GM12878 (cell line): ENCODE data around the gene SLC34A3. TPM values are rescaled to one million over a fixed set of nuclear protein-coding genes. Genes with fewer than 3 reads are reported as not detected.

Source experiments
- CEBPZ ChIP-seq: fragments of 150-350 bp; IDR thresholded peaks from 2 replicates; pipeline ENCODE4 v1.6.1; 2016; ENCODE audit warnings: low read depth, low read length
- FOXK2 ChIP-seq: fragments of 450-650 bp; IDR thresholded peaks from 2 replicates; pipeline ENCODE4 v1.6.1; 2017; ENCODE audit warnings: mild to moderate bottlenecking, moderate library complexity
- GABPA ChIP-seq: IDR thresholded peaks from 2 replicates; pipeline ENCODE4 v1.6.1; 2014; ENCODE audit warnings: antibody characterized with exemption, low read depth, mild to moderate bottlenecking, inconsistent platforms
- IRF5 ChIP-seq: fragments of 450-650 bp; IDR thresholded peaks from 2 replicates; pipeline ENCODE4 v1.6.1; 2017; ENCODE audit warnings: borderline replicate concordance
- RB1 ChIP-seq: fragments of 450-650 bp; formaldehyde crosslinking; IDR thresholded peaks from 2 replicates; pipeline ENCODE4 v1.6.1; 2017; ENCODE audit warnings: mild to moderate bottlenecking, borderline replicate concordance
- SIN3A ChIP-seq: IDR thresholded peaks from 2 replicates; pipeline ENCODE4 v1.6.1; 2012; ENCODE audit warnings: low read depth, low read length, improper control_type of control experiment
- polyA plus RNA-seq, 11 experiments: library from polyadenylated mRNA; depleted of rRNA in 4 of 11; unstranded in 6 of 11; stranded (reverse) in 5 of 11; fragments of >200 nt; fragmentation: Nextera tagmentation in 4 of 11; fragmentation: Illumina TruSeq in 1 of 11; extraction: Ambion mirVana in 4 of 11; extraction: Trizol in 1 of 11; gene quantifications; 1 replicate in 1 of 11; 2 replicates in 10 of 11; pipeline versions ENCODE4 v1.2.1 to v1.2.3, GENCODE V29; 2011 to 2016; ENCODE audit warnings: inconsistent platforms in 2 of 11, missing spikeins in 2 of 11, low read depth in 1 of 11
- total RNA-seq, 4 experiments: library from RNA; depleted of rRNA in 3 of 4; stranded (reverse); fragments of >200 nt in 3 of 4; fragmentation: Illumina TruSeq in 1 of 4; extraction: Trizol in 1 of 4; gene quantifications; 2 replicates each; pipeline versions ENCODE4 v1.2.1 to v1.2.3, GENCODE V29; 2013 to 2021
- TF ChIP-seq, protein P1 (sequence below): fragments of 450-650 bp; IDR thresholded peaks from 2 replicates; pipeline ENCODE4 v1.6.1; 2016; ENCODE audit warnings: mild to moderate bottlenecking, moderate library complexity, borderline replicate concordance

SLC34A3 gene
- total and polyA plus RNA-seq, 10 of the 15 experiments (the other 5 are each of a cell fraction or from before 2014, with no cell fraction given), result not detected

DNA sequence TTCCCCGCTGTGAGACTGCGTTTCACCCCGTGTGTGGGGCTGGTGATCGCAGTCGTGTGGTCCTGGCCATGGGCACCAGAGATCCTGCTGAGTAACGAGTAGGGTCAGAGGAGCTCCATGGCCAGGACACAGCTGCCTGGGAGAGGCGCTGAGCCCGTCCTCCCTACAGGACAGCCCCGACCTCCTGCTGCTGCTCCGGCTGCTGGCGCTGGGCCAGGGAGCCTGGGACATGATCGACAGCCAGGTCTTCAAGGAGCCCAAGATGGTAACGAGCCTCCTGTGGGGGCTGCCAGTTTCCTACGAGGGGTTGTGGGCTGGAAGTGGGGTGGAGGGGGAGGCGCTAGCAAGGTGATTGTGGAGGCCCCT lies 35.4 kb downstream of the SLC34A3 start (continued):
- TF ChIP-seq, protein P1, sequence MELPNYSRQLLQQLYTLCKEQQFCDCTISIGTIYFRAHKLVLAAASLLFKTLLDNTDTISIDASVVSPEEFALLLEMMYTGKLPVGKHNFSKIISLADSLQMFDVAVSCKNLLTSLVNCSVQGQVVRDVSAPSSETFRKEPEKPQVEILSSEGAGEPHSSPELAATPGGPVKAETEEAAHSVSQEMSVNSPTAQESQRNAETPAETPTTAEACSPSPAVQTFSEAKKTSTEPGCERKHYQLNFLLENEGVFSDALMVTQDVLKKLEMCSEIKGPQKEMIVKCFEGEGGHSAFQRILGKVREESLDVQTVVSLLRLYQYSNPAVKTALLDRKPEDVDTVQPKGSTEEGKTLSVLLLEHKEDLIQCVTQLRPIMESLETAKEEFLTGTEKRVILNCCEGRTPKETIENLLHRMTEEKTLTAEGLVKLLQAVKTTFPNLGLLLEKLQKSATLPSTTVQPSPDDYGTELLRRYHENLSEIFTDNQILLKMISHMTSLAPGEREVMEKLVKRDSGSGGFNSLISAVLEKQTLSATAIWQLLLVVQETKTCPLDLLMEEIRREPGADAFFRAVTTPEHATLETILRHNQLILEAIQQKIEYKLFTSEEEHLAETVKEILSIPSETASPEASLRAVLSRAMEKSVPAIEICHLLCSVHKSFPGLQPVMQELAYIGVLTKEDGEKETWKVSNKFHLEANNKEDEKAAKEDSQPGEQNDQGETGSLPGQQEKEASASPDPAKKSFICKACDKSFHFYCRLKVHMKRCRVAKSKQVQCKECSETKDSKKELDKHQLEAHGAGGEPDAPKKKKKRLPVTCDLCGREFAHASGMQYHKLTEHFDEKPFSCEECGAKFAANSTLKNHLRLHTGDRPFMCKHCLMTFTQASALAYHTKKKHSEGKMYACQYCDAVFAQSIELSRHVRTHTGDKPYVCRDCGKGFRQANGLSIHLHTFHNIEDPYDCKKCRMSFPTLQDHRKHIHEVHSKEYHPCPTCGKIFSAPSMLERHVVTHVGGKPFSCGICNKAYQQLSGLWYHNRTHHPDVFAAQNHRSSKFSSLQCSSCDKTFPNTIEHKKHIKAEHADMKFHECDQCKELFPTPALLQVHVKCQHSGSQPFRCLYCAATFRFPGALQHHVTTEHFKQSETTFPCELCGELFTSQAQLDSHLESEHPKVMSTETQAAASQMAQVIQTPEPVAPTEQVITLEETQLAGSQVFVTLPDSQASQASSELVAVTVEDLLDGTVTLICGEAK, result no peak
- TF ChIP-seq IRF5 (no peak), RB1 (no peak), CEBPZ (no peak), SIN3A (no peak), FOXK2 (no peak), GABPA (no peak)
